HCT116 (cell line): Measurements from ENCODE around the gene PCDHGC4. TPM values are rescaled to one million over a fixed set of nuclear protein-coding genes. Genes with fewer than 3 reads are reported as not detected.

Source experiments
- ATAC-seq: fragments of 200-7000 bp; cut with Tn5 transposase; 2 replicates; pipeline ENCODE4 v1.9.1; 2020; ENCODE audit warnings: mild to moderate bottlenecking, moderate library complexity
- BruUV-seq: library from RNA; stranded (reverse); fragments of 400-500 nt; replicated peaks from 2 replicates; lab custom pipeline; 2021; lab: Mats Ljungman, UMichigan
- CTCF ChIA-PET: fragments of 300-600 bp; sonication (Branson Sonifier 250); formaldehyde crosslinking; loops from one replicate; lab custom pipeline; 2021; ENCODE audit warnings: antibody characterized with exemption; lab: Charles Lee
- POLR2A ChIA-PET: fragments of 300-600, 350-600 bp; sonication (Branson Sonifier 250); formaldehyde crosslinking; loops from one replicate; lab custom pipeline; 2021; ENCODE audit warnings: antibody characterized with exemption; lab: Charles Lee
- RAD21 ChIA-PET, 2 experiments: fragments of 300-600 bp; sonication (Branson Sonifier 250); formaldehyde crosslinking; loops; one replicate each; lab custom pipeline; 2023; ENCODE audit warnings: low total read pairs in 2 of 2; ENCODE audit not compliant: uncharacterized antibody in 2 of 2, unreplicated experiment in 2 of 2, low non-redundant PET in 1 of 2; lab: Charles Lee
- DNase-seq: peaks from one replicate; pipeline ENCODE4 v3.0.0-alpha.2; 2010; ENCODE audit warnings: low read depth, low spot score
- H2AFZ ChIP-seq: fragments of 200-600 bp; shearing (Covaris generic), sonication (generic); 2 replicates; pipeline ENCODE4 v1.6.1; 2017; ENCODE audit warnings: low read depth, mixed run types, mixed read lengths, antibody characterized with exemption, low read length; ENCODE audit not compliant: poor library complexity, severe bottlenecking
- H3K27ac ChIP-seq: 2 replicates; pipeline ENCODE4 v1.5.1; 2012; ENCODE audit warnings: low read depth, low read length
- H3K27me3 ChIP-seq: fragments of 200-600 bp; sonication (generic); 2 replicates; pipeline ENCODE4 v1.6.1; 2016; ENCODE audit warnings: mixed run types, low read length, mixed read lengths; ENCODE audit not compliant: insufficient read depth
- H3K36me3 ChIP-seq, 2 experiments: fragments of 200-500 bp in 1 of 2; fragments of 200-600 bp in 1 of 2; sonication (Bioruptor generic) in 1 of 2; sonication (generic) in 1 of 2; 2 replicates each; pipeline versions ENCODE4 v1.5.1 to v1.6.1; 2014 to 2016; ENCODE audit warnings: low read length in 2 of 2, inconsistent platforms in 1 of 2, mixed read lengths in 1 of 2, mixed run types in 1 of 2; ENCODE audit not compliant: insufficient read depth in 2 of 2, control insufficient read depth in 1 of 2
- H3K4me1 ChIP-seq, 2 experiments: fragments of 200-600 bp in 1 of 2; sonication (generic) in 1 of 2; 2 replicates each; pipeline versions ENCODE4 v1.5.1 to v1.6.1; 2012 to 2017; ENCODE audit warnings: low read length in 2 of 2, inconsistent platforms in 1 of 2, mild to moderate bottlenecking in 1 of 2, mixed read lengths in 1 of 2, mixed run types in 1 of 2, moderate library complexity in 1 of 2; ENCODE audit not compliant: insufficient read depth in 2 of 2, control insufficient read depth in 1 of 2
- H3K4me2 ChIP-seq: fragments of 200-600 bp; sonication (generic); 2 replicates; pipeline ENCODE4 v1.6.1; 2017; ENCODE audit warnings: mixed run types, low read length, mixed read lengths
- H3K4me3 ChIP-seq, 2 experiments: fragments of 200-600 bp in 1 of 2; sonication (generic) in 1 of 2; replicated peaks in 1 of 2; 2 replicates each; pipeline ENCODE4 v1.5.1; 2011 to 2016; ENCODE audit warnings: low read length in 2 of 2, control low read depth in 1 of 2, low read depth in 1 of 2, mild to moderate bottlenecking in 1 of 2, mixed read lengths in 1 of 2, mixed run types in 1 of 2
- H3K79me2 ChIP-seq: fragments of 200-600 bp; sonication (generic); 2 replicates; pipeline ENCODE4 v1.6.1; 2017; ENCODE audit warnings: mild to moderate bottlenecking, mixed run types, low read length, moderate library complexity, mixed read lengths; ENCODE audit not compliant: insufficient read depth
- H3K9ac ChIP-seq: fragments of 200-600 bp; sonication (generic); 2 replicates; pipeline ENCODE4 v1.6.1; 2016; ENCODE audit warnings: low read length, mixed read lengths
- H3K9me2 ChIP-seq: fragments of 200-600 bp; sonication (generic), shearing (Covaris generic); 2 replicates; pipeline ENCODE4 v1.6.1; 2017; ENCODE audit warnings: mixed run types, mild to moderate bottlenecking, moderate library complexity; ENCODE audit not compliant: insufficient read depth
- H3K9me3 ChIP-seq, 2 experiments: fragments of 200-500 bp in 1 of 2; fragments of 200-600 bp in 1 of 2; sonication (Bioruptor generic) in 1 of 2; sonication (generic) in 1 of 2; 2 replicates each; pipeline ENCODE4 v1.6.1; 2014 to 2017; ENCODE audit warnings: low read length in 2 of 2, mixed read lengths in 2 of 2, inconsistent platforms in 1 of 2, low read depth in 1 of 2, mild to moderate bottlenecking in 1 of 2, mixed run types in 1 of 2, moderate library complexity in 1 of 2; ENCODE audit not compliant: control insufficient read depth in 1 of 2, insufficient read depth in 1 of 2
- H4K20me1 ChIP-seq: fragments of 200-600 bp; sonication (generic), shearing (Covaris generic); 2 replicates; pipeline ENCODE4 v1.6.1; 2017; ENCODE audit warnings: mixed run types, mild to moderate bottlenecking, moderate library complexity; ENCODE audit not compliant: insufficient read depth
- EZH2 ChIP-seq: fragments of 200-600 bp; sonication (generic); IDR thresholded peaks from 2 replicates; pipeline ENCODE4 v1.6.1; 2017; ENCODE audit warnings: antibody characterized with exemption, mixed run types
- JUND ChIP-seq: IDR thresholded peaks from 2 replicates; pipeline ENCODE4 v1.6.1; 2012
- MAX ChIP-seq: IDR thresholded peaks from 2 replicates; pipeline ENCODE4 v1.6.1; 2012
- SP1 ChIP-seq: IDR thresholded peaks from 2 replicates; pipeline ENCODE4 v1.6.1; 2012; ENCODE audit warnings: low read depth
- SRF ChIP-seq: IDR thresholded peaks from 2 replicates; pipeline ENCODE4 v1.6.1; 2012; ENCODE audit warnings: low read depth
- ZBTB33 ChIP-seq: IDR thresholded peaks from 2 replicates; pipeline ENCODE4 v1.6.1; 2011; ENCODE audit warnings: mild to moderate bottlenecking, low read length, moderate library complexity; ENCODE audit not compliant: insufficient replicate concordance; ENCODE audit errors: extremely low read depth
- ZNF274 ChIP-seq: fragments of 200-500 bp; sonication (Bioruptor generic); IDR thresholded peaks from 2 replicates; pipeline ENCODE4 v1.6.1; 2014; ENCODE audit warnings: mild to moderate bottlenecking, low read depth, low read length, inconsistent platforms
- intact Hi-C: fragments of 100-400 bp; cut with micrococcal nuclease; formaldehyde crosslinking; loops from 2 replicates; pipeline ENCODE4 v1.10.0; 2022
- total RNA-seq: library from RNA; stranded (reverse); gene quantifications from one replicate; pipeline ENCODE4 v1.2.1, GENCODE V29; 2021; ENCODE audit not compliant: unreplicated experiment

Gene PCDHGC4
- total RNA-seq, 1 experiment from 2014 or later, result 0.05 TPM

- TF ChIP-seq EZH2 (no peak), ZNF274 (no peak)
Observed at GRCh38 chr5:141490271-141490670, 5.4 kb downstream of the PCDHGC4 start (continued).

GRCh38 chr5:141490771-141491170, 5.9 kb downstream of the PCDHGC4 start:
- DNase-seq (no peak), ATAC-seq (no peak)
- Histone ChIP-seq H3K27ac (no peak overlapping the region), H3K4me1 (no peaks in the 10 kb centered on the region), H3K79me2 (no peaks in the 10 kb centered on the region), H3K36me3 (no peaks in the 10 kb centered on the region), H3K9me3 (no peaks in the 10 kb centered on the region), H4K20me1 (no peaks in the 10 kb centered on the region), H3K27me3 (no peaks in the 10 kb centered on the region), H3K9me2 (no peaks in the 10 kb centered on the region), H3K9ac (no peak overlapping the region), H3K4me3 (no peak overlapping the region), H2AFZ (no peak overlapping the region), H3K4me2 (no peak overlapping the region)
- BruUV-seq, result no TSS peak
- intact Hi-C loops, result no loop called here
- ChIA-PET RAD21 (no interaction called here), POLR2A (no interaction called here), CTCF (no interaction called here)
- no peak for TF ChIP-seq SRF
- no peak for TF ChIP-seq ZBTB33
- TF ChIP-seq JUND, result no peak
- no peak for TF ChIP-seq MAX
- TF ChIP-seq SP1, result no peak
